ENCODE data around the gene RPL10A. TPM values are rescaled to one million over a fixed set of nuclear protein-coding genes. Genes with fewer than 3 reads are reported as not detected.

Gene RPL10A
- total and polyA plus RNA-seq, 7 experiments from 2014 or later = 1,203 to 2,381 (median 1,713) TPM

GRCh38 chr6:35452183-35453090 lies 15.8 kb upstream of the RPL10A start, which contains the start of gene FANCE:
Gene FANCE, plus strand, starts transcription at chr6:35452338. Its CDS starts 208 bp downstream, at chr6:35452546.
- Mint-ChIP-seq H3K4me3 (peak within 1 kb of the TSS; percentile 74 to 91 (median 86)), H3K36me3 (peaks cover 0 to 11% (median 5%) of the 10 kb centered on the region in 5 donors), H3K27ac (peak within 1 kb of the TSS; percentile 53 to 92 (median 79)), H3K4me1 (peaks cover 9 to 49% (median 42%) of the 10 kb centered on the region in 7 donors), H3K27me3 (peaks cover 0 to 14% (median 0%) of the 10 kb centered on the region in 5 donors), H3K9me3 (no peaks in the 10 kb centered on the region)
- Histone ChIP-seq H3K36me3 (ENCODE audit: control insufficient read depth in 2 of 3, insufficient read depth in 3 of 3, low read length in 3 of 3) (peaks cover 0 to 11% (median 0%) of the 10 kb centered on the region in 3 experiments), H3K4me1 (ENCODE audit: control insufficient read depth in 2 of 2, insufficient read depth in 2 of 2, low read length in 2 of 2) (peaks cover 8 to 11% of the 10 kb centered on the region in 2 donors), H3K4me3 (ENCODE audit: low read length) (peak within 1 kb of the TSS; percentile 63), H3K9me3 (ENCODE audit: control insufficient read depth in 2 of 3, low read length in 3 of 3) (no peaks in the 10 kb centered on the region), H3K27ac (ENCODE audit: low read depth, low read length) (peak within 1 kb of the TSS; percentile 70), H3K27me3 (ENCODE audit: control insufficient read depth in 2 of 2, insufficient read depth in 2 of 2, low read length in 2 of 2) (no peaks in the 10 kb centered on the region)
- intact Hi-C loops (cut with micrococcal nuclease) = loop anchor here (1.0 kb wide), 3 partner anchors 16 to 285 kb away; partner anchors contain the start of genes RPL10A (in 2 of the 2), ARMC12 (in 1 of the 2) and ZNF76 (in 1 of the 2)
- ATAC-seq (peak; percentile 94), DNase-seq (peak; percentile 62 to 99 (median 68))
- ChIA-PET POLR2A (interaction anchor here (0.9 to 4.5 kb wide), 12 partner anchors 10 to 157 kb away, joined by 3 to 47 read pairs (median 8); partner anchors contain the start of genes DEF6, PPARD and RPL10A), CTCF (interaction anchor here (0.5 to 8.3 kb wide), 15 partner anchors 15 to 284 kb away, joined by 3 to 99 read pairs (median 4); partner anchors contain the start of genes ARMC12, DEF6, PPARD and RPL10A)

- Histone ChIP-seq H3K4me1 (ENCODE audit: control insufficient read depth in 2 of 2, insufficient read depth in 2 of 2, low read length in 2 of 2) (peaks cover 8 to 11% of the 10 kb centered on the region in 2 donors), H3K4me3 (ENCODE audit: low read length) (peak overlapping the region; percentile 63), H3K9me3 (ENCODE audit: control insufficient read depth in 2 of 3, low read length in 3 of 3) (no peaks in the 10 kb centered on the region), H3K36me3 (ENCODE audit: control insufficient read depth in 2 of 3, insufficient read depth in 3 of 3, low read length in 3 of 3) (peaks cover 0 to 16% (median 0%) of the 10 kb centered on the region in 3 experiments), H3K27me3 (ENCODE audit: control insufficient read depth in 2 of 2, insufficient read depth in 2 of 2, low read length in 2 of 2) (no peaks in the 10 kb centered on the region), H3K27ac (ENCODE audit: low read depth, low read length) (no peak overlapping the region)
- ChIA-PET POLR2A (interaction anchor here (0.6 to 4.5 kb wide), 9 partner anchors 9 to 1202 kb away, joined by 3 to 47 read pairs (median 5); partner anchors contain the start of gene PPARD), CTCF (interaction anchor here (0.5 to 8.3 kb wide), 5 partner anchors 14 to 157 kb away, joined by 3 to 81 read pairs (median 4); partner anchors contain the start of gene RPL10A)
- peak overlapping the region; percentile 74 to 91 (median 85) for H3K4me3 Mint-ChIP-seq
- H3K27ac Mint-ChIP-seq = peak overlapping the region; percentile 10 to 88 (median 53)
- peaks cover 0 to 15% (median 6%) of the 10 kb centered on the region in 5 donors for H3K36me3 Mint-ChIP-seq
- peaks cover 9 to 47% (median 40%) of the 10 kb centered on the region in 7 donors for H3K4me1 Mint-ChIP-seq
- DNase-seq (no peak), ATAC-seq (no peak)
- intact Hi-C loops (cut with micrococcal nuclease) = no loop called here
- H3K27me3 Mint-ChIP-seq = peaks cover 0 to 14% (median 0%) of the 10 kb centered on the region in 5 donors
- H3K9me3 Mint-ChIP-seq = no peaks in the 10 kb centered on the region
Measured at GRCh38 chr6:35453236-35453635, 15.0 kb upstream of the RPL10A start.

GRCh38 chr6:35454391-35455110 lies 13.7 kb upstream of the RPL10A start:
- Mint-ChIP-seq H3K4me3 (peak overlapping the region in 9 of 10 donors; percentile 26 to 74 (median 36)), H3K9me3 (no peaks in the 10 kb centered on the region), H3K36me3 (peaks cover 0 to 22% (median 13%) of the 10 kb centered on the region in 5 donors), H3K4me1 (peaks cover 9 to 42% (median 37%) of the 10 kb centered on the region in 7 donors), H3K27ac (peak overlapping the region in 3 of 9 donors; percentile 15 to 48 (median 25)), H3K27me3 (peaks cover 0 to 14% (median 0%) of the 10 kb centered on the region in 5 donors)
- Histone ChIP-seq H3K36me3 (ENCODE audit: control insufficient read depth in 2 of 3, insufficient read depth in 3 of 3, low read length in 3 of 3) (peaks cover 0 to 24% (median 0%) of the 10 kb centered on the region in 3 experiments), H3K4me1 (ENCODE audit: control insufficient read depth in 2 of 2, insufficient read depth in 2 of 2, low read length in 2 of 2) (peaks cover 8 to 11% of the 10 kb centered on the region in 2 donors), H3K27me3 (ENCODE audit: control insufficient read depth in 2 of 2, insufficient read depth in 2 of 2, low read length in 2 of 2) (no peaks in the 10 kb centered on the region), H3K4me3 (ENCODE audit: low read length) (no peak overlapping the region), H3K27ac (ENCODE audit: low read depth, low read length) (no peak overlapping the region), H3K9me3 (ENCODE audit: control insufficient read depth in 2 of 3, low read length in 3 of 3) (no peaks in the 10 kb centered on the region)
- ATAC-seq (no peak), DNase-seq (no peak)
- ChIA-PET POLR2A (interaction anchor here (1.0 kb wide), 1 partner anchor 13 kb away, joined by 6 read pairs; the partner anchor contains the start of gene RPL10A), CTCF (interaction anchor here (0.5 to 8.3 kb wide), 4 partner anchors 12 to 279 kb away, joined by 3 to 81 read pairs (median 4); partner anchors contain the start of gene RPL10A)
- intact Hi-C loops (cut with micrococcal nuclease) = no loop called here

- H3K36me3 Mint-ChIP-seq = peaks cover 0 to 35% (median 18%) of the 10 kb centered on the region in 5 donors
- H3K9me3 ChIP-seq (ENCODE audit: control insufficient read depth in 2 of 3, low read length in 3 of 3) = no peaks in the 10 kb centered on the region
- H3K27me3 ChIP-seq (ENCODE audit: control insufficient read depth in 2 of 2, insufficient read depth in 2 of 2, low read length in 2 of 2) = no peaks in the 10 kb centered on the region
- H3K27me3 Mint-ChIP-seq = no peaks in the 10 kb centered on the region
- no peak overlapping the region for H3K27ac ChIP-seq (ENCODE audit: low read depth, low read length)
- H3K36me3 ChIP-seq (ENCODE audit: control insufficient read depth in 2 of 3, insufficient read depth in 3 of 3, low read length in 3 of 3) = peaks cover 0 to 35% (median 0%) of the 10 kb centered on the region in 3 experiments
- H3K4me3 Mint-ChIP-seq = no peak overlapping the region
- DNase-seq = no peak
- intact Hi-C loops (cut with micrococcal nuclease) = no loop called here
- POLR2A ChIA-PET = interaction anchor here (0.8 to 1.7 kb wide), 2 partner anchors 9 to 136 kb away, joined by 3 to 7 read pairs; no protein-coding TSS in a partner anchor
- no peak overlapping the region for H3K27ac Mint-ChIP-seq
- no peak for ATAC-seq
- CTCF ChIA-PET = interaction anchor here (1.5 to 2.0 kb wide), 2 partner anchors 8 to 114 kb away, joined by 5 to 6 read pairs; no protein-coding TSS in a partner anchor
- no peaks in the 10 kb centered on the region for H3K9me3 Mint-ChIP-seq
- H3K4me1 Mint-ChIP-seq = peaks cover 4 to 24% (median 17%) of the 10 kb centered on the region in 7 donors
- H3K4me1 ChIP-seq (ENCODE audit: control insufficient read depth in 2 of 2, insufficient read depth in 2 of 2, low read length in 2 of 2) = peaks cover 5 to 6% of the 10 kb centered on the region in 2 donors
- H3K4me3 ChIP-seq (ENCODE audit: low read length) = no peak overlapping the region
Measured at GRCh38 chr6:35457907-35458306, 10.3 kb upstream of the RPL10A start.

GRCh38 chr6:35461270-35461669 lies 6.9 kb upstream of the RPL10A start:
- Mint-ChIP-seq H3K4me1 (peaks cover 0 to under 1% (median 0%) of the 10 kb centered on the region in 7 donors), H3K36me3 (peaks cover 0 to 34% (median 13%) of the 10 kb centered on the region in 5 donors), H3K27me3 (no peaks in the 10 kb centered on the region), H3K4me3 (no peak overlapping the region), H3K9me3 (no peaks in the 10 kb centered on the region), H3K27ac (peak overlapping the region in 1 of 9 donors; percentile 51)
- CTCF ChIA-PET = no interaction called here
- ATAC-seq (no peak), DNase-seq (no peak)
- Histone ChIP-seq H3K27ac (ENCODE audit: low read depth, low read length) (no peak overlapping the region), H3K27me3 (ENCODE audit: control insufficient read depth in 2 of 2, insufficient read depth in 2 of 2, low read length in 2 of 2) (no peaks in the 10 kb centered on the region), H3K36me3 (ENCODE audit: control insufficient read depth in 2 of 3, insufficient read depth in 3 of 3, low read length in 3 of 3) (peaks cover 0 to 30% (median 0%) of the 10 kb centered on the region in 3 experiments), H3K4me1 (ENCODE audit: control insufficient read depth in 2 of 2, insufficient read depth in 2 of 2, low read length in 2 of 2) (no peaks in the 10 kb centered on the region), H3K4me3 (ENCODE audit: low read length) (no peak overlapping the region), H3K9me3 (ENCODE audit: control insufficient read depth in 2 of 3, low read length in 3 of 3) (no peaks in the 10 kb centered on the region)
- POLR2A ChIA-PET = no interaction called here
- intact Hi-C loops (cut with micrococcal nuclease) = loop anchor here in 1 of 2 donors (10.0 kb wide), 1 partner anchor 94 kb away; no protein-coding TSS in a partner anchor
